A549 (cell line): ENCODE data around the gene MIPOL1. TPM values are rescaled to one million over a fixed set of nuclear protein-coding genes. Genes with fewer than 3 reads are reported as not detected.
"Not testable (repeated sequence)": the region's sequence is repeated elsewhere in the genome, so short reads cannot be mapped to it uniquely, and the experiment has no call there.

Experiments used
- ATAC-seq, 2 experiments: fragments of 200-7000 bp in 1 of 2; fragments of >200 bp in 1 of 2; cut with Nextera tagmentation in 1 of 2; cut with Tn5 transposase in 1 of 2; 3 replicates each; pipeline versions ENCODE4 v1.8.0 to v1.9.1; 2018 to 2020; ENCODE audit warnings: mild to moderate bottlenecking in 1 of 2, moderate library complexity in 1 of 2
- CTCF ChIA-PET: fragments of 300-600 bp; sonication (Branson Sonifier 250); formaldehyde crosslinking; extraction: SDS; loops from one replicate; lab custom pipeline; 2021; ENCODE audit warnings: antibody characterized with exemption, inconsistent platforms; lab: Yijun Ruan, JAX
- POLR2A ChIA-PET: fragments of 350-600 bp; formaldehyde crosslinking; extraction: SDS; loops from one replicate; lab custom pipeline; 2021; ENCODE audit warnings: antibody characterized with exemption, inconsistent platforms; lab: Yijun Ruan, JAX
- DNase-seq, 2 experiments: peaks; one replicate each; pipeline versions ENCODE4 v3.0.0 to v3.0.0-alpha.2; 2011 to 2016; ENCODE audit warnings: low read depth in 1 of 2, low spot score in 1 of 2
- FAIRE-seq: peaks from 2 replicates; lab custom pipeline; 2011; peaks lifted over from hg19 to GRCh38; lab: Jason Lieb, UNC
- H3K27ac ChIP-seq, 2 experiments: fragments of >200 bp; sonication (Bioruptor Twin); formaldehyde crosslinking; 3 replicates each; pipeline ENCODE4 v1.5.1; 2016 to 2017
- H3K4me1 ChIP-seq: fragments of >200 bp; sonication (Bioruptor Twin); formaldehyde crosslinking; 3 replicates; pipeline ENCODE4 v1.6.1; 2016
- H3K4me2 ChIP-seq: fragments of >200 bp; sonication (Bioruptor Twin); formaldehyde crosslinking; 3 replicates; pipeline ENCODE4 v1.6.1; 2016
- H3K4me3 ChIP-seq: fragments of >200 bp; sonication (Bioruptor Twin); formaldehyde crosslinking; 3 replicates; pipeline ENCODE4 v1.5.1; 2016
- H3K9me3 ChIP-seq: fragments of >200 bp; sonication (Bioruptor Twin); formaldehyde crosslinking; 3 replicates; pipeline ENCODE4 v1.6.1; 2016
- BHLHE40 ChIP-seq: IDR thresholded peaks from 2 replicates; pipeline ENCODE4 v1.6.1; 2012; ENCODE audit warnings: low read depth, low read length, inconsistent platforms
- CBX2 ChIP-seq: fragments of 200-600 bp; sonication (generic); IDR thresholded peaks from 2 replicates; pipeline ENCODE4 v1.6.1; 2016; ENCODE audit warnings: low read depth, mild to moderate bottlenecking, borderline replicate concordance
- EHMT2 ChIP-seq: fragments of 200-600 bp; sonication (generic); IDR thresholded peaks from 2 replicates; pipeline ENCODE4 v1.6.1; 2016; ENCODE audit warnings: antibody characterized with exemption, low read depth, mild to moderate bottlenecking, moderate library complexity
- FOSL2 ChIP-seq, 2 experiments: fragments of 450-650 bp in 1 of 2; fragments of >200 bp in 1 of 2; sonication (Bioruptor Twin) in 1 of 2; formaldehyde crosslinking; IDR thresholded peaks; 2 replicates each; pipeline versions ENCODE4 v1.5.0 to v1.6.1; 2016 to 2020; ENCODE audit warnings: mild to moderate bottlenecking in 1 of 2, moderate library complexity in 1 of 2
- HOXB5 ChIP-seq: fragments of 250-450 bp; sonication (Bioruptor Pico); IDR thresholded peaks from 2 replicates; pipeline ENCODE4 v1.5.0; 2020; ENCODE audit warnings: mild to moderate bottlenecking, moderate library complexity
- JUN ChIP-seq, 2 experiments: fragments of >200 bp; sonication (Bioruptor Twin); formaldehyde crosslinking; IDR thresholded peaks; 2 replicates in 1 of 2; 3 replicates in 1 of 2; pipeline ENCODE4 v1.6.1; 2016 to 2017
- JUNB ChIP-seq: fragments of >200 bp; sonication (Bioruptor Twin); formaldehyde crosslinking; IDR thresholded peaks from 2 replicates; pipeline ENCODE4 v1.6.1; 2016
- MYC ChIP-seq: IDR thresholded peaks from 2 replicates; pipeline ENCODE4 v1.6.1; 2012; ENCODE audit warnings: mild to moderate bottlenecking, inconsistent platforms, low read length, improper control_type of control experiment, borderline replicate concordance
- PHF8 ChIP-seq: fragments of 200-600 bp; sonication (generic); IDR thresholded peaks from 2 replicates; pipeline ENCODE4 v1.6.1; 2016; ENCODE audit warnings: low read depth, mild to moderate bottlenecking, antibody characterized with exemption, moderate library complexity, borderline replicate concordance
- POLR2AphosphoS2 ChIP-seq: conservative IDR thresholded peaks from 2 replicates; pipeline ENCODE4 v1.6.1; 2012; ENCODE audit warnings: low read length, improper control_type of control experiment, inconsistent platforms
- RARB ChIP-seq: fragments of 250-450 bp; sonication (Bioruptor Pico); IDR thresholded peaks from 2 replicates; pipeline ENCODE4 v1.8.0; 2021; ENCODE audit warnings: mild to moderate bottlenecking, moderate library complexity
- RCOR1 ChIP-seq: fragments of 150-350 bp; IDR thresholded peaks from 2 replicates; pipeline ENCODE4 v1.6.1; 2014; ENCODE audit warnings: antibody characterized with exemption, low read length, low read depth
- RNF2 ChIP-seq: fragments of 200-600 bp; sonication (generic); IDR thresholded peaks from 2 replicates; pipeline ENCODE4 v1.6.1; 2016; ENCODE audit warnings: low read depth, mild to moderate bottlenecking, antibody characterized with exemption, moderate library complexity, borderline replicate concordance
- TP53 ChIP-seq: fragments of 250-450 bp; sonication (Bioruptor Pico); IDR thresholded peaks from 2 replicates; pipeline ENCODE4 v1.5.0; 2021; ENCODE audit warnings: mild to moderate bottlenecking, moderate library complexity
- WGBS: methylation state at CpG from one replicate; pipeline ENCODE4 v1.1.6; 2017; ENCODE audit errors: missing lambda C conversion rate; 5-methylcytosine and 5-hydroxymethylcytosine counted together
- polyA plus RNA-seq, 4 experiments: library from polyadenylated mRNA; depleted of rRNA in 3 of 4; stranded (reverse); fragments of >200 nt; fragmentation: RNase III in 1 of 4; extraction: RNeasy Plus Mini Kit Qiagen cat#74134 plus additional on column Dnase treatment in 1 of 4; gene quantifications; 2 replicates in 3 of 4; 3 replicates in 1 of 4; pipeline ENCODE4 v1.2.3, GENCODE V29; 2011 to 2017
- TF ChIP-seq, protein P1 (sequence below): fragments of 150-350 bp; IDR thresholded peaks from 2 replicates; pipeline ENCODE4 v1.6.1; 2014; ENCODE audit warnings: low read depth, mild to moderate bottlenecking, low read length
- TF ChIP-seq, protein P2 (sequence below): fragments of 450-650 bp; IDR thresholded peaks from 2 replicates; pipeline ENCODE4 v1.6.1; 2014; ENCODE audit warnings: antibody characterized with exemption
- TF ChIP-seq, protein P3 (sequence below): fragments of 200-600 bp; sonication (generic); IDR thresholded peaks from 2 replicates; pipeline ENCODE4 v1.6.1; 2016; ENCODE audit warnings: antibody characterized with exemption, mild to moderate bottlenecking, moderate library complexity

MIPOL1 gene
- polyA plus RNA-seq, 2 of the 4 experiments (the other 2 are of a cell fraction), result 5.2 to 13.4 TPM

DNA sequence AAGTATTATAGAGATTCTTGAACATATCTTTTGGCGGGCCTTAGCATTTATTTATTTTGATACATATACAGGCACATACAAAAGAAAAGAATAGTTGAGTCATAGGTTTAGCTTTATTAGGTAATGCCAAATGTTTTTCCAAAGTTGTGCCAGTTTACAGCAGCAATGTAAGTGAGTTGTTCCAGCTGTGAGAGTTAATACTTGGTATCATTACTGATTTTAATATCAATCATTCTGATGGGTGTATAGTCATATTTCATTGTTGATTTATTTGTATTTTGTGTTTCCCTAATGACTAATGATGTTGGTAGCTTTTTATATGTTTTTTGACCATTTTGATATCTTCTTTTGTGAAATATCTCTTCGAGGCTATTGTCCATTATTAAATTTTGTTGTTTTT is 122.4 kb downstream of the MIPOL1 start:
- ATAC-seq, result no peak
- DNase-seq, result no peak
- no peak for FAIRE-seq
- Histone ChIP-seq H3K4me3 (no peak overlapping the region), H3K4me2 (no peak overlapping the region), H3K9me3 (no peaks in the 10 kb centered on the region), H3K27ac (no peak overlapping the region), H3K4me1 (no peaks in the 10 kb centered on the region)
- WGBS, result 67% methylated on average over 2 of the region's 2 CpGs
- no peak for TF ChIP-seq RARB
- ChIA-PET CTCF (no interaction called here), POLR2A (no interaction called here)

- no peak for ATAC-seq
- POLR2A ChIA-PET, result no interaction called here
- no peak for DNase-seq
- no peak overlapping the region for H3K27ac ChIP-seq
- peaks cover 22% of the 10 kb centered on the region; the same call in 2 of the 3 replicates for H3K4me1 ChIP-seq
- TF ChIP-seq JUN (IDR thresholded peaks at IDR 0.05) (no peak), TP53 (CRISPR knock-in tag) (no peak)
- no peaks in the 10 kb centered on the region; the same call in 2 of the 3 replicates for H3K9me3 ChIP-seq
- FAIRE-seq, result no peak
- CTCF ChIA-PET, result no interaction called here
- no peak overlapping the region for H3K4me2 ChIP-seq
- no peak overlapping the region for H3K4me3 ChIP-seq
Observed at GRCh38 chr14:37325332-37325731, 127.6 kb downstream of the MIPOL1 start.

DNA sequence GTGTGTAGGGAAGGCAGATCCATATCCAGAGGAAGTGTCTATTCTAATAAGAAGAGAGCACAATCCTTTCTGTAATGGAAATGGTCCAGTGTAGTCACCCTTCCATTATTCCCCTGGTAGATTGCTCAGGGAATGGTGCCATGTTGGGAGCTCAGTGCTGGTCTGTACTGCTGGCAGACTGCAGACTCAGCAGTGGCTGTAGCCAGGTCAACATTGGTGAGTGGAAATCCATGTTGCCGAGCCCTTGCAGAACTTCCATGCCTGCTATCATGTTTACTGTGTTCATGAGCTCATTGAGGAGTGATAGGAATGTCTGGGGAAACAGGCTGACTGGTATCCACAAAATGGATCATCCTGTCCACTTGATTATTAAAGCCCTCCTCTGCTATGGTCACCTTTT is 128.7 kb downstream of the MIPOL1 start:
- DNase-seq, result no peak
- Histone ChIP-seq H3K27ac (no peak overlapping the region), H3K4me3 (no peak overlapping the region), H3K4me1 (peaks cover 22% of the 10 kb centered on the region; the same call in 2 of the 3 replicates), H3K4me2 (no peak overlapping the region)
- ChIA-PET POLR2A (no interaction called here), CTCF (no interaction called here)
- FAIRE-seq, result no peak
- no peak for ATAC-seq
- WGBS, result 83% methylated on average over 1 of the region's 1 CpG
- TF ChIP-seq, protein P1, sequence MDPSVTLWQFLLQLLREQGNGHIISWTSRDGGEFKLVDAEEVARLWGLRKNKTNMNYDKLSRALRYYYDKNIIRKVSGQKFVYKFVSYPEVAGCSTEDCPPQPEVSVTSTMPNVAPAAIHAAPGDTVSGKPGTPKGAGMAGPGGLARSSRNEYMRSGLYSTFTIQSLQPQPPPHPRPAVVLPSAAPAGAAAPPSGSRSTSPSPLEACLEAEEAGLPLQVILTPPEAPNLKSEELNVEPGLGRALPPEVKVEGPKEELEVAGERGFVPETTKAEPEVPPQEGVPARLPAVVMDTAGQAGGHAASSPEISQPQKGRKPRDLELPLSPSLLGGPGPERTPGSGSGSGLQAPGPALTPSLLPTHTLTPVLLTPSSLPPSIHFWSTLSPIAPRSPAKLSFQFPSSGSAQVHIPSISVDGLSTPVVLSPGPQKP, result no peak
- TF ChIP-seq CBX2 (no peak), EHMT2 (no peak), JUNB (no peak), RNF2 (no peak), POLR2AphosphoS2 (no peak), BHLHE40 (no peak), RCOR1 (no peak), MYC (no peak), HOXB5 (CRISPR knock-in tag) (no peak), PHF8 (no peak), FOSL2 (IDR thresholded peaks at IDR 0.05) (no peak), FOSL2 (CRISPR knock-in tag; IDR thresholded peaks at IDR 0.05) (no peak)
- TF ChIP-seq, protein P2, sequence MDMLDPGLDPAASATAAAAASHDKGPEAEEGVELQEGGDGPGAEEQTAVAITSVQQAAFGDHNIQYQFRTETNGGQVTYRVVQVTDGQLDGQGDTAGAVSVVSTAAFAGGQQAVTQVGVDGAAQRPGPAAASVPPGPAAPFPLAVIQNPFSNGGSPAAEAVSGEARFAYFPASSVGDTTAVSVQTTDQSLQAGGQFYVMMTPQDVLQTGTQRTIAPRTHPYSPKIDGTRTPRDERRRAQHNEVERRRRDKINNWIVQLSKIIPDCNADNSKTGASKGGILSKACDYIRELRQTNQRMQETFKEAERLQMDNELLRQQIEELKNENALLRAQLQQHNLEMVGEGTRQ, result no peak
- TF ChIP-seq, protein P3, sequence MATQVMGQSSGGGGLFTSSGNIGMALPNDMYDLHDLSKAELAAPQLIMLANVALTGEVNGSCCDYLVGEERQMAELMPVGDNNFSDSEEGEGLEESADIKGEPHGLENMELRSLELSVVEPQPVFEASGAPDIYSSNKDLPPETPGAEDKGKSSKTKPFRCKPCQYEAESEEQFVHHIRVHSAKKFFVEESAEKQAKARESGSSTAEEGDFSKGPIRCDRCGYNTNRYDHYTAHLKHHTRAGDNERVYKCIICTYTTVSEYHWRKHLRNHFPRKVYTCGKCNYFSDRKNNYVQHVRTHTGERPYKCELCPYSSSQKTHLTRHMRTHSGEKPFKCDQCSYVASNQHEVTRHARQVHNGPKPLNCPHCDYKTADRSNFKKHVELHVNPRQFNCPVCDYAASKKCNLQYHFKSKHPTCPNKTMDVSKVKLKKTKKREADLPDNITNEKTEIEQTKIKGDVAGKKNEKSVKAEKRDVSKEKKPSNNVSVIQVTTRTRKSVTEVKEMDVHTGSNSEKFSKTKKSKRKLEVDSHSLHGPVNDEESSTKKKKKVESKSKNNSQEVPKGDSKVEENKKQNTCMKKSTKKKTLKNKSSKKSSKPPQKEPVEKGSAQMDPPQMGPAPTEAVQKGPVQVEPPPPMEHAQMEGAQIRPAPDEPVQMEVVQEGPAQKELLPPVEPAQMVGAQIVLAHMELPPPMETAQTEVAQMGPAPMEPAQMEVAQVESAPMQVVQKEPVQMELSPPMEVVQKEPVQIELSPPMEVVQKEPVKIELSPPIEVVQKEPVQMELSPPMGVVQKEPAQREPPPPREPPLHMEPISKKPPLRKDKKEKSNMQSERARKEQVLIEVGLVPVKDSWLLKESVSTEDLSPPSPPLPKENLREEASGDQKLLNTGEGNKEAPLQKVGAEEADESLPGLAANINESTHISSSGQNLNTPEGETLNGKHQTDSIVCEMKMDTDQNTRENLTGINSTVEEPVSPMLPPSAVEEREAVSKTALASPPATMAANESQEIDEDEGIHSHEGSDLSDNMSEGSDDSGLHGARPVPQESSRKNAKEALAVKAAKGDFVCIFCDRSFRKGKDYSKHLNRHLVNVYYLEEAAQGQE, result no peak
- TF ChIP-seq, all 56 proteins: peak for 0
- H3K9me3 ChIP-seq, result peaks cover 9% of the 10 kb centered on the region; the same call in 1 of the 3 replicates

DNA sequence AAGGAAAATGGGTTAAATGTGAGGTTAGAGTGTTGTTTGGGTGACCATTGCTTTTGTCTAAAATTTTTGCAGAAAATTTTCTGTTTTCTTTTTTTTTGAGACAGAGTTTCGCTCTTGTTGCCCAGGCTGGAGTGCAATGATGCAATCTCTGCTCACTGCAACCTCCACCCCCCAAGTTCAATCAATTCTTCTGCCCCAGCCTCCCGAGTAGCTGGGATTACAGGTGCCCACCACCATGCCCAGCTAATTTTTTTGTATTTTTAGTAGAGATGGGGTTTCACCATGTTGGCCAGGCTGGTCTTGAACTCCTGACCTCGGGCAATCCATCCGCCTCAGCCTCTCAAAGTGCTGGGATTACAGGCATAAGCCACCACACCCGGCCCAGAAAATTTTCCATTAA is 130.2 kb downstream of the MIPOL1 start:
- Histone ChIP-seq H3K27ac (peak overlapping the region in 1 of 2 experiments; percentile 15; a peak in 1 of 6 replicates), H3K4me1 (peaks cover 22% of the 10 kb centered on the region; the same call in 2 of the 3 replicates)
- H3K9me3 ChIP-seq, CTCF ChIA-PET, POLR2A ChIA-PET, FAIRE-seq, DNase-seq, ATAC-seq, H3K4me2 ChIP-seq, H3K4me3 ChIP-seq: not testable (repeated sequence)
- 94% methylated on average over 5 of the region's 5 CpGs for WGBS
